Effector memory CD8-positive, alpha-beta T cell (primary cell): ENCODE measurements around the gene HSD17B1.

ENCODE experiments used
- ATAC-seq: fragments of 150-1000 bp; cut with Tn5 transposase; replicated peaks from 2 replicates; pipeline ENCODE4 v1.10.0; 2021; ENCODE audit warnings: mild to moderate bottlenecking, moderate library complexity
- DNase-seq, 3 experiments: peaks; one replicate each; pipeline ENCODE4 v3.0.0; 2021
- H3K27ac Mint-ChIP-seq, 2 donors: one replicate each; pipeline ENCODE4 v1.8.0; 2022; ENCODE audit warnings: mild to moderate bottlenecking in 2 of 2, mixed read lengths in 2 of 2, moderate library complexity in 2 of 2
- H3K27me3 Mint-ChIP-seq, 2 donors: one replicate each; pipeline ENCODE4 v1.8.0; 2022; ENCODE audit warnings: mixed read lengths in 2 of 2
- H3K36me3 Mint-ChIP-seq: one replicate; pipeline ENCODE4 v1.8.0; 2022; ENCODE audit warnings: mild to moderate bottlenecking, moderate library complexity, mixed read lengths; ENCODE audit not compliant: insufficient read depth
- H3K4me1 Mint-ChIP-seq, 2 donors: one replicate each; pipeline ENCODE4 v1.8.0; 2022; ENCODE audit warnings: low read depth in 2 of 2, mixed read lengths in 2 of 2
- H3K4me3 Mint-ChIP-seq, 2 donors: one replicate each; pipeline ENCODE4 v1.8.0; 2022; ENCODE audit warnings: mild to moderate bottlenecking in 2 of 2, mixed read lengths in 2 of 2, moderate library complexity in 2 of 2
- H3K9me3 Mint-ChIP-seq, 2 donors: one replicate each; pipeline ENCODE4 v1.8.0; 2022; ENCODE audit warnings: mixed read lengths in 2 of 2

HSD17B1 gene

GRCh38 chr17:42571435-42572225, 18.9 kb downstream of the HSD17B1 start:
- Mint-ChIP-seq H3K9me3 (no peaks in the 10 kb centered on the region), H3K27me3 (no peaks in the 10 kb centered on the region), H3K36me3 (peaks cover 59% of the 10 kb centered on the region), H3K4me1 (peaks cover 26 to 28% of the 10 kb centered on the region in 2 donors), H3K27ac (no peak overlapping the region), H3K4me3 (no peak overlapping the region)
- ATAC-seq (no peak), DNase-seq (no peak)

- H3K27ac Mint-ChIP-seq: peak overlapping the region in 1 of 2 donors; percentile 1
These were observed 20.4 kb downstream of the HSD17B1 start for GRCh38 chr17:42573095-42573494.

GRCh38 chr17:42574463-42574862, 21.7 kb downstream of the HSD17B1 start:
- H3K4me1 Mint-ChIP-seq: peaks cover 27 to 33% of the 10 kb centered on the region in 2 donors
- ATAC-seq (no peak), DNase-seq (no peak)
- H3K27ac Mint-ChIP-seq: no peak overlapping the region
- no peak overlapping the region for H3K4me3 Mint-ChIP-seq
- peaks cover 49% of the 10 kb centered on the region for H3K36me3 Mint-ChIP-seq
- no peaks in the 10 kb centered on the region for H3K9me3 Mint-ChIP-seq
- no peaks in the 10 kb centered on the region for H3K27me3 Mint-ChIP-seq

More at GRCh38 chr17:42573095-42573494, 20.4 kb downstream of the HSD17B1 start:
- Mint-ChIP-seq H3K4me3 (no peak overlapping the region), H3K27me3 (no peaks in the 10 kb centered on the region), H3K9me3 (no peaks in the 10 kb centered on the region), H3K4me1 (peaks cover 27 to 32% of the 10 kb centered on the region in 2 donors), H3K36me3 (peaks cover 53% of the 10 kb centered on the region)
- ATAC-seq (no peak), DNase-seq (no peak)

- ATAC-seq: no peak
- Mint-ChIP-seq H3K27ac (peak overlapping the region; percentile 93 to 94), H3K27me3 (no peaks in the 10 kb centered on the region), H3K4me3 (peak overlapping the region; percentile 94 to 97), H3K36me3 (peaks cover 42% of the 10 kb centered on the region), H3K9me3 (no peaks in the 10 kb centered on the region), H3K4me1 (peaks cover 25 to 36% of the 10 kb centered on the region in 2 donors)
- no peak for DNase-seq
These were observed 24.4 kb downstream of the HSD17B1 start for GRCh38 chr17:42577140-42577531.

GRCh38 chr17:42577532-42578281, 25.0 kb downstream of the HSD17B1 start, which contains the start of gene PSMC3IP:
Gene PSMC3IP, minus strand, starts transcription at chr17:42577729. Its CDS starts 43 bp downstream, at chr17:42577686.
- H3K27me3 Mint-ChIP-seq: no peaks in the 10 kb centered on the region
- no peaks in the 10 kb centered on the region for H3K9me3 Mint-ChIP-seq
- peak within 1 kb of the TSS; percentile 94 to 97 for H3K4me3 Mint-ChIP-seq
- H3K27ac Mint-ChIP-seq: peak within 1 kb of the TSS; percentile 93 to 94
- DNase-seq (peak; percentile 86 to 88 (median 86)), ATAC-seq (peak; percentile 94)
- peaks cover 42% of the 10 kb centered on the region for H3K36me3 Mint-ChIP-seq
- H3K4me1 Mint-ChIP-seq: peaks cover 24 to 35% of the 10 kb centered on the region in 2 donors

- ATAC-seq: peak; percentile 55
- Mint-ChIP-seq H3K4me1 (peaks cover 20 to 30% of the 10 kb centered on the region in 2 donors), H3K36me3 (peaks cover 44% of the 10 kb centered on the region), H3K9me3 (no peaks in the 10 kb centered on the region), H3K27me3 (no peaks in the 10 kb centered on the region), H3K4me3 (peak overlapping the region; percentile 94 to 97), H3K27ac (peak overlapping the region; percentile 93 to 94)
- peak; percentile 52 to 63 (median 56) for DNase-seq
These were observed 25.7 kb downstream of the HSD17B1 start for GRCh38 chr17:42578282-42578869.

- H3K36me3 Mint-ChIP-seq: peaks cover 54% of the 10 kb centered on the region
- H3K4me3 Mint-ChIP-seq: no peak overlapping the region
- H3K27me3 Mint-ChIP-seq: no peaks in the 10 kb centered on the region
- peaks cover 19 to 26% of the 10 kb centered on the region in 2 donors for H3K4me1 Mint-ChIP-seq
- H3K9me3 Mint-ChIP-seq: no peaks in the 10 kb centered on the region
- DNase-seq: no peak
- no peak overlapping the region for H3K27ac Mint-ChIP-seq
- no peak for ATAC-seq
These were observed 27.2 kb downstream of the HSD17B1 start for GRCh38 chr17:42579794-42580551.

- ATAC-seq (no peak), DNase-seq (no peak)
- Mint-ChIP-seq H3K4me1 (peaks cover 15 to 23% of the 10 kb centered on the region in 2 donors), H3K9me3 (no peaks in the 10 kb centered on the region), H3K4me3 (no peak overlapping the region), H3K36me3 (peaks cover 69% of the 10 kb centered on the region), H3K27ac (no peak overlapping the region), H3K27me3 (no peaks in the 10 kb centered on the region)
These were observed 29.1 kb downstream of the HSD17B1 start for GRCh38 chr17:42581744-42582270.

- Mint-ChIP-seq H3K27ac (peak overlapping the region in 1 of 2 donors; percentile 38), H3K36me3 (peaks cover 94% of the 10 kb centered on the region), H3K27me3 (no peaks in the 10 kb centered on the region), H3K9me3 (no peaks in the 10 kb centered on the region), H3K4me3 (no peak overlapping the region), H3K4me1 (peaks cover 5% of the 10 kb centered on the region in 2 donors)
- DNase-seq: no peak
- no peak for ATAC-seq
These were observed 32.2 kb downstream of the HSD17B1 start for GRCh38 chr17:42584880-42585279.

GRCh38 chr17:42585353-42585752, 32.6 kb downstream of the HSD17B1 start:
- Mint-ChIP-seq H3K4me1 (peaks cover 5% of the 10 kb centered on the region in 2 donors), H3K27ac (peak overlapping the region in 1 of 2 donors; percentile 38), H3K36me3 (peaks cover 98% of the 10 kb centered on the region), H3K9me3 (no peaks in the 10 kb centered on the region), H3K27me3 (no peaks in the 10 kb centered on the region), H3K4me3 (no peak overlapping the region)
- ATAC-seq (no peak), DNase-seq (no peak)

GRCh38 chr17:42586514-42587230, 33.9 kb downstream of the HSD17B1 start:
- ATAC-seq (no peak), DNase-seq (no peak)
- H3K36me3 Mint-ChIP-seq: peaks cover 99% of the 10 kb centered on the region
- no peak overlapping the region for H3K4me3 Mint-ChIP-seq
- no peaks in the 10 kb centered on the region for H3K27me3 Mint-ChIP-seq
- H3K27ac Mint-ChIP-seq: peak overlapping the region in 1 of 2 donors; percentile 86
- H3K4me1 Mint-ChIP-seq: peaks cover 5% of the 10 kb centered on the region in 2 donors
- no peaks in the 10 kb centered on the region for H3K9me3 Mint-ChIP-seq

GRCh38 chr17:42590886-42591285, 38.2 kb downstream of the HSD17B1 start:
- no peak overlapping the region for H3K4me3 Mint-ChIP-seq
- peaks cover 5 to 16% of the 10 kb centered on the region in 2 donors for H3K4me1 Mint-ChIP-seq
- H3K36me3 Mint-ChIP-seq: peaks cover 90% of the 10 kb centered on the region
- no peak overlapping the region for H3K27ac Mint-ChIP-seq
- DNase-seq: no peak
- no peaks in the 10 kb centered on the region for H3K27me3 Mint-ChIP-seq
- ATAC-seq: no peak
- H3K9me3 Mint-ChIP-seq: no peaks in the 10 kb centered on the region
